K562 (cell line): ENCODE measurements around the gene ITK. TPM values are rescaled to one million over a fixed set of nuclear protein-coding genes. Genes with fewer than 3 reads are reported as not detected.

ENCODE experiments used
- ATF4 ChIP-seq: fragments of 450-650 bp; formaldehyde crosslinking; IDR thresholded peaks from 2 replicates; pipeline ENCODE4 v1.4.0; 2022; ENCODE audit warnings: mild to moderate bottlenecking, moderate library complexity
- C11orf30 ChIP-seq: fragments of 450-650 bp; IDR thresholded peaks from 2 replicates; pipeline ENCODE4 v1.6.1; 2016; ENCODE audit warnings: low read depth, mild to moderate bottlenecking
- E2F5 ChIP-seq: sonication (generic); formaldehyde crosslinking; IDR thresholded peaks from 2 replicates; pipeline ENCODE4 v1.8.0; 2022; ENCODE audit warnings: mild to moderate bottlenecking, missing genetic modification reagents
- ETV1 ChIP-seq: fragments of 450-650 bp; conservative IDR thresholded peaks from 2 replicates; pipeline ENCODE4 v1.6.1; 2016; ENCODE audit warnings: missing genetic modification characterization, control low read depth, low read depth, missing compliant biosample characterization
- HMGN3 ChIP-seq: IDR thresholded peaks from 2 replicates; pipeline ENCODE4 v1.6.1; 2011; ENCODE audit warnings: borderline replicate concordance, low read depth, mild to moderate bottlenecking, mixed read lengths, low read length; ENCODE audit not compliant: insufficient read length; ENCODE audit errors: extremely low read depth
- HNRNPLL ChIP-seq: fragments of 200-400 bp; formaldehyde crosslinking; IDR thresholded peaks from 2 replicates; pipeline ENCODE4 v1.6.1; 2017; ENCODE audit warnings: low read length, low read depth, mild to moderate bottlenecking; ENCODE audit not compliant: poor library complexity, severe bottlenecking
- MCM3 ChIP-seq: fragments of 450-650 bp; IDR thresholded peaks from 2 replicates; pipeline ENCODE4 v1.6.1; 2016
- MLLT1 ChIP-seq, 2 experiments: fragments of 450-650 bp; IDR thresholded peaks; 2 replicates each; pipeline ENCODE4 v1.6.1; 2016
- MYBL2 ChIP-seq, 2 experiments: fragments of 450-650 bp in 1 of 2; sonication (generic) in 1 of 2; formaldehyde crosslinking in 1 of 2; IDR thresholded peaks; 2 replicates each; pipeline versions ENCODE4 v1.6.1 to v1.8.1; 2017 to 2022; ENCODE audit warnings: borderline replicate concordance in 1 of 2, inconsistent platforms in 1 of 2, low read depth in 1 of 2, mild to moderate bottlenecking in 1 of 2, missing genetic modification reagents in 1 of 2, moderate library complexity in 1 of 2
- RREB1 ChIP-seq: fragments of 250-450 bp; sonication (Bioruptor Pico); IDR thresholded peaks from 2 replicates; pipeline ENCODE4 v1.4.0; 2020
- SMARCE1 ChIP-seq: fragments of 450-650 bp; IDR thresholded peaks from 2 replicates; pipeline ENCODE4 v1.7.1; 2016; ENCODE audit warnings: mild to moderate bottlenecking
- SRSF1 ChIP-seq: fragments of 200-400 bp; formaldehyde crosslinking; IDR thresholded peaks from 2 replicates; pipeline ENCODE4 v1.6.1; 2017; ENCODE audit warnings: mild to moderate bottlenecking, low read depth, low read length, moderate library complexity
- TBP ChIP-seq: optimal IDR thresholded peaks from 2 replicates; pipeline ENCODE3; 2011; ENCODE audit warnings: low read depth, low read length, improper control_type of control experiment
- ZNF12 ChIP-seq: sonication (generic); formaldehyde crosslinking; IDR thresholded peaks from 2 replicates; pipeline ENCODE4 v1.4.0; 2020; ENCODE audit warnings: mild to moderate bottlenecking, missing genetic modification reagents
- ZNF165 ChIP-seq: fragments of 250-450 bp; sonication (Bioruptor Pico); IDR thresholded peaks from 2 replicates; pipeline ENCODE4 v1.4.0; 2020; ENCODE audit warnings: borderline replicate concordance
- ZNF212 ChIP-seq: fragments of 450-650 bp; formaldehyde crosslinking; IDR thresholded peaks from 2 replicates; pipeline ENCODE4 v1.4.0; 2020; ENCODE audit warnings: mild to moderate bottlenecking
- ZNF561 ChIP-seq: fragments of 450-650 bp; formaldehyde crosslinking; conservative IDR thresholded peaks from 2 replicates; pipeline ENCODE4 v1.4.0; 2020; ENCODE audit warnings: mild to moderate bottlenecking, moderate library complexity
- ZNF717 ChIP-seq: fragments of 250-450 bp; sonication (Bioruptor Pico); IDR thresholded peaks from 2 replicates; pipeline ENCODE4 v1.5.0; 2021
- ZSCAN32 ChIP-seq: fragments of 450-650 bp; formaldehyde crosslinking; IDR thresholded peaks from 2 replicates; pipeline ENCODE4 v1.4.0; 2020; ENCODE audit warnings: mild to moderate bottlenecking, moderate library complexity
- polyA plus RNA-seq, 8 experiments: library from polyadenylated mRNA; depleted of rRNA in 4 of 8; stranded (reverse) in 5 of 8; unstranded in 3 of 8; fragments of >200 nt; fragmentation: Nextera tagmentation in 2 of 8; fragmentation: Illumina TruSeq in 1 of 8; extraction: Ambion mirVana in 2 of 8; extraction: Trizol in 1 of 8; gene quantifications; 2 replicates each; pipeline versions ENCODE4 v1.2.1 to v1.2.3, GENCODE V29; 2011 to 2014; ENCODE audit warnings: inconsistent platforms in 1 of 8, missing spikeins in 1 of 8
- total RNA-seq, 7 experiments: library from RNA; depleted of rRNA in 6 of 7; stranded (reverse); fragments of >200 nt in 6 of 7; fragmentation: Illumina TruSeq in 2 of 7; extraction: Trizol in 2 of 7; gene quantifications; 2 replicates each; pipeline versions ENCODE4 v1.2.1 to v1.2.3, GENCODE V29; 2011 to 2021; ENCODE audit warnings: low replicate concordance in 1 of 7

Gene ITK
- total and polyA plus RNA-seq, 9 of the 15 experiments (the other 6 are each of a cell fraction or from before 2014, with no cell fraction given): 0.04 to 0.75 TPM; not detected in 7

GRCh38 chr5:157278319-157279037 lies 97.8 kb downstream of the ITK start (continued):
- TF ChIP-seq MYBL2 (IDR thresholded peaks at IDR 0.05; ENCODE audit: low read depth): no peak
- no peak for TF ChIP-seq MYBL2 (CRISPR knock-in tag; IDR thresholded peaks at IDR 0.05; ENCODE audit: borderline replicate concordance)
- no peak for TF ChIP-seq TBP
- no peak for TF ChIP-seq SMARCE1
- no peak for TF ChIP-seq SRSF1
- peak; percentile 90 for TF ChIP-seq ZNF212
- no peak for TF ChIP-seq MLLT1 (IDR thresholded peaks at IDR 0.05)
- no peak for TF ChIP-seq ZNF717
- peak; percentile 97 for TF ChIP-seq ZNF165 (CRISPR knock-in tag)
- peak; percentile 86 for TF ChIP-seq ATF4 (CRISPR knock-in tag)
- peak; percentile 51; the same call in 1 of the 2 replicates for TF ChIP-seq ZSCAN32 (CRISPR knock-in tag)
- TF ChIP-seq C11orf30: peak; percentile 63
- TF ChIP-seq ZNF12: no peak
- TF ChIP-seq HMGN3: no peak
- no peak for TF ChIP-seq MCM3
- TF ChIP-seq RREB1 (CRISPR knock-in tag): peak; percentile 96
- no peak for TF ChIP-seq HNRNPLL
- TF ChIP-seq ETV1 (tag): peak; percentile 74
- TF ChIP-seq E2F5 (CRISPR knock-in tag): no peak
- peak; percentile 73; the same call in 1 of the 2 replicates for TF ChIP-seq ZNF561 (CRISPR knock-in tag)
